AG09319 (cell line): Measurements from ENCODE around the gene FAM171A1.

Experiments
- DNase-seq: peaks from one replicate; pipeline ENCODE4 v3.0.0-alpha.2; 2010; ENCODE audit warnings: low read depth; ENCODE audit errors: extremely low read depth
- CTCF ChIP-seq: IDR thresholded peaks from 2 replicates; pipeline ENCODE4 v1.5.1; 2011; ENCODE audit warnings: low read depth, mild to moderate bottlenecking, inconsistent platforms, low read length, moderate library complexity

The FAM171A1 gene

DNA sequence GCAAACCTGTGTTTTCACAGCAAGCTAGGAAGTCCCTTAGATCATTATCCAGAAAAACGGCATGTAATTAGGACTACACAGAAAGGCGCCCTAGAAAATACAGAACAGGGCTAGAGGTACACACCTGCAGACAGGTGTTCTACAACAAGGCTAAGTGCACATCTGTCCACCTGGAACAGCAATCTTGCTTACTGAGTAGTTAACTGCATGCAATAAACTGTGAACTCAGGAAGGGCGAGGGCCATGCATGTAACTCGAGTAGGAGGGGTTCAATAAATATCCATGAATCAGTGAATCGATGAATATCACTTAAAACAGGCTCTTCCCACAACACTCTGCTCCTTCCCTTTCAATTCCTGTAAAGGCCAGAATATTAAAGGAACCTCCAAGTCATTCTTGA is 22.0 kb downstream of the FAM171A1 start:
- TF ChIP-seq CTCF: no peak
- DNase-seq: no peak

- no peak for TF ChIP-seq CTCF
- no peak for DNase-seq
Measured at GRCh38 chr10:15348579-15348978, 22.5 kb downstream of the FAM171A1 start.

DNA sequence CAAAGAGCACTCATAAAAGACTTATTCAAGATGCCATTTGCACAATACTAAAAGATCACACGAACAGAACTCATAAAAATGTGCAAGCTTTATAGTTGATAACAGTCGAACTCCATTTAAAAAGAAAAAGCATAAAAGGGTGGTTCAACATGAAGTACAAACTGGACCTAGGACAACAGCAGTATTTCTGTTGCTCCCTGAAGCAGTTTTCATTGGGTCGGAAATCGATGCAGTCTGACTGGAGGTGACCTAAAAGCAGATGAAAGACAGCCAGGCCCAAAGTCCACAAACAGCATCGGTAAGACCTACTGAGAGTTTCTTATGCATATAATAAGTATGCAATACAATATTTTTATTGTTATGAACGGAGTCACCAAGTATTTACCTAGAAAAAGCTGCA is 23.9 kb downstream of the FAM171A1 start:
- no peak for DNase-seq
- TF ChIP-seq CTCF: no peak

- TF ChIP-seq CTCF: no peak
- no peak for DNase-seq
Measured at GRCh38 chr10:15346440-15347141, 24.5 kb downstream of the FAM171A1 start.

- no peak for DNase-seq
- no peak for TF ChIP-seq CTCF
Measured at GRCh38 chr10:15345450-15345849, 25.6 kb downstream of the FAM171A1 start.

GRCh38 chr10:15344876-15345285 is 26.2 kb downstream of the FAM171A1 start:
- TF ChIP-seq CTCF: no peak
- DNase-seq: no peak

GRCh38 chr10:15344256-15344875 is 26.7 kb downstream of the FAM171A1 start:
- DNase-seq: no peak
- no peak for TF ChIP-seq CTCF
